ENCODE results near the gene C5orf15. TPM values are rescaled to one million over a fixed set of nuclear protein-coding genes. Genes with fewer than 3 reads are reported as not detected.

The C5orf15 gene
- total RNA-seq, 1 experiment from 2014 or later: 45.2 TPM

DNA sequence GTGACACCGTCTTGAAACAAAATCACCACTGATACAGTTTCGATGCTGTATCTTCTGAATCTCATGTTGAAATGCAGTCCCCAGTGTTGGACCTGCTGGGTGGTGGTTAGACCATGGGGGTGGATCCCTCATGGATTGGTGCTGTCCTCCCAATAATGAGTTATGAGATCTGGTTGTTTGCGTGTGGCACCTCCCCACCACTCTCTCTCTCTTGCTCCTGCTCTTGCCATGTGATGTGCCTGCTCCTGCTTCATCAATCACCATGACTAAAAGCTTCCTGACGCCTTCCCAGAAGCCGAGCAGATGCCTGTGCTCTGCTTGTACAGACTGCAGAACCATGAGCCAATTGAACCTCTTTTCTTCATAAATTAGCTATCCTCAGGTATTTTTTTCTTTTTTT, 15.2 kb upstream of the C5orf15 start:
- ATAC-seq (no peak), DNase-seq (no peak)
- H2AFZ ChIP-seq (ENCODE audit: low read length): no peak overlapping the region
- H3K4me2 ChIP-seq (ENCODE audit: low read length): no peak overlapping the region
- POLR2A ChIA-PET (ENCODE audit: unreplicated experiment): no interaction called here
- H3K79me2 ChIP-seq (ENCODE audit: low read length): peaks cover 19% of the 10 kb centered on the region
- TF ChIP-seq EZH2phosphoT487 (IDR thresholded peaks at IDR 0.05; ENCODE audit: borderline replicate concordance, low read length): no peak
- TF ChIP-seq CTCF (conservative IDR thresholded peaks at IDR 0.05; ENCODE audit: low read depth, low read length): no peak
- TF ChIP-seq EZH2 (IDR thresholded peaks at IDR 0.05; ENCODE audit: low read length, unreplicated experiment): no peak
- no peak overlapping the region for H3K9ac ChIP-seq (ENCODE audit: low read length)
- CTCF ChIA-PET: no interaction called here
- no peak overlapping the region for H3K4me3 ChIP-seq (ENCODE audit: low read length)
- H3F3A ChIP-seq (ENCODE audit: low read length, unreplicated experiment): no peaks in the 10 kb centered on the region
- H3K27me3 ChIP-seq (ENCODE audit: low read length): no peaks in the 10 kb centered on the region
- no peak overlapping the region for H3K27ac ChIP-seq (ENCODE audit: low read length)
- no peaks in the 10 kb centered on the region for H3K9me2 ChIP-seq (replicated peaks; ENCODE audit: low read length)
- H4K20me1 ChIP-seq (ENCODE audit: low read length): peaks cover 4% of the 10 kb centered on the region; the same call in 1 of the 2 replicates
- H3K36me3 ChIP-seq (ENCODE audit: low read depth, low read length): peaks cover 10% of the 10 kb centered on the region; the same call in 1 of the 2 replicates
- H3K4me1 ChIP-seq (ENCODE audit: insufficient read depth, low read length): no peaks in the 10 kb centered on the region
- H3K9me3 ChIP-seq (ENCODE audit: low read length): no peaks in the 10 kb centered on the region
- no TSS peak for BruUV-seq (replicated peaks)
- intact Hi-C loops (cut with micrococcal nuclease): no loop called here

GRCh38 chr5:133981714-133982113, 13.3 kb upstream of the C5orf15 start:
- H3K27me3 ChIP-seq (ENCODE audit: low read length): no peaks in the 10 kb centered on the region
- H3K9me3 ChIP-seq (ENCODE audit: low read length): no peaks in the 10 kb centered on the region
- DNase-seq (no peak), ATAC-seq (no peak; the same call in 1 of the 2 replicates)
- no peaks in the 10 kb centered on the region for H3K4me1 ChIP-seq (ENCODE audit: insufficient read depth, low read length)
- H3K4me3 ChIP-seq (ENCODE audit: low read length): no peak overlapping the region
- ChIA-PET CTCF (no interaction called here), POLR2A (ENCODE audit: unreplicated experiment) (no interaction called here)
- H3K27ac ChIP-seq (ENCODE audit: low read length): no peak overlapping the region
- peaks cover 9% of the 10 kb centered on the region; the same call in 1 of the 2 replicates for H3K36me3 ChIP-seq (ENCODE audit: low read depth, low read length)
- H2AFZ ChIP-seq (ENCODE audit: low read length): no peak overlapping the region
- H3K9me2 ChIP-seq (replicated peaks; ENCODE audit: low read length): no peaks in the 10 kb centered on the region
- H3K9ac ChIP-seq (ENCODE audit: low read length): no peak overlapping the region
- BruUV-seq (replicated peaks): no TSS peak
- H3K79me2 ChIP-seq (ENCODE audit: low read length): peaks cover 11% of the 10 kb centered on the region
- intact Hi-C loops (cut with micrococcal nuclease): no loop called here
- no peak overlapping the region for H3K4me2 ChIP-seq (ENCODE audit: low read length)
- H3F3A ChIP-seq (ENCODE audit: low read length, unreplicated experiment): no peaks in the 10 kb centered on the region
- no peak for TF ChIP-seq EZH2 (IDR thresholded peaks at IDR 0.05; ENCODE audit: low read length, unreplicated experiment)
- TF ChIP-seq EZH2phosphoT487 (IDR thresholded peaks at IDR 0.05; ENCODE audit: borderline replicate concordance, low read length): no peak
- TF ChIP-seq CTCF (conservative IDR thresholded peaks at IDR 0.05; ENCODE audit: low read depth, low read length): no peak
- H4K20me1 ChIP-seq (ENCODE audit: low read length): peaks cover 4% of the 10 kb centered on the region; the same call in 1 of the 2 replicates

DNA sequence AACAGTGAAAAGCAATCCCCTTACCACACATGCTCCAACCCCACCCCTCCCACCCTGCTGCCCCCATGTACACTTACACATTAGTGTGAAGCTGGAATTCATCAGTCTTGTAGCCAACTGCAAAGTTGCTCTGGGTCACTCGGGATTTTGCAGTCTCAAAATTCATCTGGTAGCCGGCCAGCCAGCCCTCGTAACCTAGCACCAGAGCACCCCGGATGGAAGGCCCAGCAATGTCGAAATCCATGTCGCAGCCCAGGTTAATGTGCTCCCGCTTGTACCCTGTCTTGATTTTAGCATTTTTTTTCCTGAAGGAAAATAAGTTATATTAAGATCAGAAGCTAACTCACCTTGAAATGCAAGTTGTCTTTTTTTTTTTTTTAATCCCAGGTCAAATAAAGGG, 12.2 kb upstream of the C5orf15 start:
- peaks cover 4% of the 10 kb centered on the region; the same call in 1 of the 2 replicates for H4K20me1 ChIP-seq (ENCODE audit: low read length)
- ChIA-PET CTCF (interaction anchor here (0.8 kb wide), 1 partner anchor 491 kb away, joined by 4 read pairs; no protein-coding TSS in a partner anchor), POLR2A (ENCODE audit: unreplicated experiment) (no interaction called here)
- no peaks in the 10 kb centered on the region for H3K9me3 ChIP-seq (ENCODE audit: low read length)
- H3K4me1 ChIP-seq (ENCODE audit: insufficient read depth, low read length): no peaks in the 10 kb centered on the region
- no peak overlapping the region for H3K4me2 ChIP-seq (ENCODE audit: low read length)
- no peaks in the 10 kb centered on the region for H3F3A ChIP-seq (ENCODE audit: low read length, unreplicated experiment)
- H3K79me2 ChIP-seq (ENCODE audit: low read length): peaks cover under 1% of the 10 kb centered on the region
- intact Hi-C loops (cut with micrococcal nuclease): no loop called here
- no peak overlapping the region for H3K27ac ChIP-seq (ENCODE audit: low read length)
- TF ChIP-seq EZH2phosphoT487 (IDR thresholded peaks at IDR 0.05; ENCODE audit: borderline replicate concordance, low read length) (no peak), CTCF (conservative IDR thresholded peaks at IDR 0.05; ENCODE audit: low read depth, low read length) (no peak), EZH2 (IDR thresholded peaks at IDR 0.05; ENCODE audit: low read length, unreplicated experiment) (no peak)
- peaks cover 13% of the 10 kb centered on the region; the same call in 1 of the 2 replicates for H3K36me3 ChIP-seq (ENCODE audit: low read depth, low read length)
- no peak overlapping the region for H3K4me3 ChIP-seq (ENCODE audit: low read length)
- DNase-seq: no peak
- H3K9ac ChIP-seq (ENCODE audit: low read length): no peak overlapping the region
- no peak for ATAC-seq
- BruUV-seq (replicated peaks): no TSS peak
- H3K27me3 ChIP-seq (ENCODE audit: low read length): no peaks in the 10 kb centered on the region
- H2AFZ ChIP-seq (ENCODE audit: low read length): no peak overlapping the region
- H3K9me2 ChIP-seq (replicated peaks; ENCODE audit: low read length): no peaks in the 10 kb centered on the region
